ENCODE results near the gene ROPN1B. TPM values are rescaled to one million over a fixed set of nuclear protein-coding genes. Genes with fewer than 3 reads are reported as not detected.

ROPN1B gene
- total RNA-seq, 1 donor from 2014 or later: 2.5 TPM

DNA sequence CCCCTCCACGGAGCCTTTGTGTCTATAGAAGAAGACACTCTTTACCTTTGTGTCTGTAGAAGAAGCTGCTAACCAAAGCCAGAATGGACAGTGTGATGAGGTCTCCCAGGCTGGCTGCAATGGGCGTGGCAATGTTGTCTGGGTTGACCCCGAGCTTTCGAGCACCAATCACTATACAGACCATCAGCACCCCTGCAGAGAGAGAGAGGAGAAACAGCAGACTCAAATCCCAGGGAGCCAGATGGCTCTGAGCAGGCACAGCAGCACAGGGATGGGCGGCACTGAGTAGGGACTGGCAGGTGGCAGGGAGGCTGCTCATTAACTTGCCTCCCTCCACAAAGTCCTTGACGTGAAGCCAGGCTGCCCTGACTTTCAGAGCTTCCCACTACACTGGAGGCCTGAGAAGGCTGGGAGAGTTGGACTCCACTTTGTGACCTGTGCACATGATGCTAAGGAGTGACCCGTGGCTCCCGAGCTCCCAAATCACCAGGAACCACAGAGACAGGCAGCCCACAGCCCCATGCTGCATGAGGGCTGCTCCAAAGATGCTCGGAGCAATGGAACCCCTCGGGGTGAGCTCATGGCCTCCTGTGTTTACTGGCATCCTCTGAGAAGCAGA, 53.9 kb downstream of the ROPN1B start:
- TF ChIP-seq CTCF (conservative IDR thresholded peaks at IDR 0.05): no peak
- DNase-seq (ENCODE audit: low read depth, low spot score): no peak
- Mint-ChIP-seq H3K27me3 (ENCODE audit: low read depth) (no peaks in the 10 kb centered on the region), H3K9me3 (peaks cover 6% of the 10 kb centered on the region), H3K4me1 (no peaks in the 10 kb centered on the region), H3K36me3 (ENCODE audit: low read depth) (peaks cover 11% of the 10 kb centered on the region), H3K4me3 (no peak overlapping the region), H3K27ac (ENCODE audit: unreplicated experiment) (no peak overlapping the region)

DNA sequence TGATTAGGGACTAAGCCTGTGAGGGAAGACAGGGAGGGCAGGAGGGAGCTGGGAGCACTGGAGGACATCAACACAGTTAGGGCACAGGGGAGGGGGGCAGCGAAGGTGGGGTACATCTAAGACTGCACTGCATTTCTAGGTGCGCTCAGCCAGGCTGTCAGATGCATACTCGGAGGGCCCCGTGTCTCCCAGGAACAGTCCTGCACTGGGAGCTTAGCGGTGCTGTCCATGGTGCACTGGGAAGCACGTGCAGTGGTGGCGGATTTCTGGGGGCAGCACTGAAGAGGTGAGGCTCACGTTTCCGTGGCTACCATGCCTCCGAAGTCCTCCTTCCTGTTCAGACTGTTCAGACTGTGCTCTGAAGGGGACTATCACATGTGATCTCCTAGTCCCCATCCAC, 54.4 kb downstream of the ROPN1B start:
- no peak for DNase-seq (ENCODE audit: low read depth, low spot score)
- H3K9me3 Mint-ChIP-seq: peaks cover 7% of the 10 kb centered on the region
- H3K4me1 Mint-ChIP-seq: no peaks in the 10 kb centered on the region
- H3K4me3 Mint-ChIP-seq: no peak overlapping the region
- H3K36me3 Mint-ChIP-seq (ENCODE audit: low read depth): peaks cover 12% of the 10 kb centered on the region
- H3K27ac Mint-ChIP-seq (ENCODE audit: unreplicated experiment): no peak overlapping the region
- no peaks in the 10 kb centered on the region for H3K27me3 Mint-ChIP-seq (ENCODE audit: low read depth)
- TF ChIP-seq CTCF (conservative IDR thresholded peaks at IDR 0.05): no peak

GRCh38 chr3:126024049-126024854, 55.3 kb downstream of the ROPN1B start:
- Mint-ChIP-seq H3K27me3 (ENCODE audit: low read depth) (no peaks in the 10 kb centered on the region), H3K27ac (ENCODE audit: unreplicated experiment) (peak overlapping the region; percentile 11), H3K36me3 (ENCODE audit: low read depth) (peaks cover 20% of the 10 kb centered on the region), H3K4me1 (no peaks in the 10 kb centered on the region), H3K4me3 (no peak overlapping the region), H3K9me3 (peaks cover 7% of the 10 kb centered on the region)
- no peak for TF ChIP-seq CTCF (conservative IDR thresholded peaks at IDR 0.05)
- DNase-seq (ENCODE audit: low read depth, low spot score): no peak

- no peak overlapping the region for H3K4me3 Mint-ChIP-seq
- H3K9me3 Mint-ChIP-seq: peaks cover 7% of the 10 kb centered on the region
- no peaks in the 10 kb centered on the region for H3K4me1 Mint-ChIP-seq
- H3K36me3 Mint-ChIP-seq (ENCODE audit: low read depth): peaks cover 25% of the 10 kb centered on the region
- no peak for DNase-seq (ENCODE audit: low read depth, low spot score)
- no peak for TF ChIP-seq CTCF (conservative IDR thresholded peaks at IDR 0.05)
- H3K27ac Mint-ChIP-seq (ENCODE audit: unreplicated experiment): no peak overlapping the region
- no peaks in the 10 kb centered on the region for H3K27me3 Mint-ChIP-seq (ENCODE audit: low read depth)
Observed at GRCh38 chr3:126025116-126025729, 56.2 kb downstream of the ROPN1B start.

- no peaks in the 10 kb centered on the region for H3K27me3 Mint-ChIP-seq (ENCODE audit: low read depth)
- no peak overlapping the region for H3K4me3 Mint-ChIP-seq
- H3K36me3 Mint-ChIP-seq (ENCODE audit: low read depth): peaks cover 25% of the 10 kb centered on the region
Observed at GRCh38 chr3:126025862-126026261, 56.9 kb downstream of the ROPN1B start.

More at GRCh38 chr3:126025862-126026261, 56.9 kb downstream of the ROPN1B start:
- H3K27ac Mint-ChIP-seq (ENCODE audit: unreplicated experiment): no peak overlapping the region
- peaks cover 7% of the 10 kb centered on the region for H3K9me3 Mint-ChIP-seq
- no peak for DNase-seq (ENCODE audit: low read depth, low spot score)
- no peak for TF ChIP-seq CTCF (conservative IDR thresholded peaks at IDR 0.05)
- no peaks in the 10 kb centered on the region for H3K4me1 Mint-ChIP-seq
